ENCODE data around the gene PKN2.
"Not testable (repeated sequence)": the region's sequence is repeated elsewhere in the genome, so short reads cannot be mapped to it uniquely, and the experiment has no call there.

Gene PKN2

GRCh38 chr1:88800382-88801051 is 116.4 kb downstream of the PKN2 start:
- peak; percentile 28 for DNase-seq

GRCh38 chr1:88801575-88802208 is 117.6 kb downstream of the PKN2 start:
- DNase-seq, result no peak

- DNase-seq, result no peak
Observed at GRCh38 chr1:88802404-88802803, 118.3 kb downstream of the PKN2 start.

- DNase-seq, result no peak
Observed at GRCh38 chr1:88802950-88803349, 118.9 kb downstream of the PKN2 start.

GRCh38 chr1:88803444-88803843 is 119.4 kb downstream of the PKN2 start:
- DNase-seq, result no peak

GRCh38 chr1:88812366-88812765 is 128.3 kb downstream of the PKN2 start:
- no peak for DNase-seq

- DNase-seq, result no peak
Observed at GRCh38 chr1:88813471-88813870, 129.4 kb downstream of the PKN2 start.

GRCh38 chr1:88819642-88820041 is 135.6 kb downstream of the PKN2 start:
- DNase-seq, result not testable (repeated sequence)

- DNase-seq, result no peak
Observed at GRCh38 chr1:88825721-88826120, 141.6 kb downstream of the PKN2 start.

- DNase-seq, result no peak
Observed at GRCh38 chr1:88847643-88848042, 163.6 kb downstream of the PKN2 start.

- no peak for DNase-seq
Observed at GRCh38 chr1:88851303-88852063, 167.4 kb downstream of the PKN2 start.

GRCh38 chr1:88867743-88868521 is 183.9 kb downstream of the PKN2 start:
- no peak for DNase-seq

- not testable (repeated sequence) for DNase-seq
Observed at GRCh38 chr1:88869644-88870043, 185.6 kb downstream of the PKN2 start.

GRCh38 chr1:88873737-88874349 is 189.8 kb downstream of the PKN2 start:
- DNase-seq, result no peak

- no peak for DNase-seq
Observed at GRCh38 chr1:88875595-88875994, 191.5 kb downstream of the PKN2 start.

GRCh38 chr1:88876573-88877365 is 192.7 kb downstream of the PKN2 start:
- DNase-seq, result no peak

GRCh38 chr1:88877382-88877825 is 193.3 kb downstream of the PKN2 start:
- DNase-seq, result no peak

GRCh38 chr1:88877911-88878310 is 193.8 kb downstream of the PKN2 start:
- no peak for DNase-seq

- no peak for DNase-seq
Observed at GRCh38 chr1:88878731-88879130, 194.7 kb downstream of the PKN2 start.

GRCh38 chr1:88880717-88881116 is 196.6 kb downstream of the PKN2 start:
- not testable (repeated sequence) for DNase-seq

- DNase-seq, result no peak
Observed at GRCh38 chr1:88883156-88883555, 199.1 kb downstream of the PKN2 start.

Data from stimulated activated CD4-positive, alpha-beta T cell treated with anti-CD3 and anti-CD28 coated beads, Interleukin-12 subunit alpha, Interleukin-12 subunit beta, amount 100 ng/mL, for 4 hours (primary cell).